ENCODE results near the gene FAF1.

The FAF1 gene

DNA sequence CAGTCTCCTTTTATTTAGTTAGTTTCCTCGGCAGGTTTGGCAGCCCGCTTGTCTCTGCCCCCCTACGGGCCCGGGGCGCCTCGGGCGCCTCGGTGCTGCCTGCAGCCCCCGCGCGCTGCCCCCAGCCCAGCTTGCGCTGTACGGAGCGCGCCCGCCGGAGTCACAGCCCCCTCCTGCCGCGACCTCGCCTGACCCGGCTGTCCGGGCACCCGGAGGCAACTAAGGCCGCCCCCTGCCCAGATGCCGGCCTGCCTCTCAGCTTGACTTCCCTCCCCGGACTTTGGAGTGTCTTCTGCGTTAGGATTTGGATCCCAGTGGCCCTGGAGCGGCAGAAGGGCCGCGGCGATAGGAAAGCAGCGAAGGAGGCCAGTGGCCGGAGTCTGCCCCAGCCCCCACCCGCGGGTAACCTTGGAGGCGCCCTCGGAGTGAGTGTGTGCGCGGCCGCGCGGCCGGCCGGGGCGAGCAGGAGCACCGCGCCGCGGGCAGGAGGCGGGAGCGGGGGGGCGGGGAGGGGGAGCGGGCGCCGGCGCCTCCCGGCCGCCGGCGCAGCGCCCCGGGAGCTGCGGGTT is 17.6 kb upstream of the FAF1 start:
- no peak for DNase-seq

DNA sequence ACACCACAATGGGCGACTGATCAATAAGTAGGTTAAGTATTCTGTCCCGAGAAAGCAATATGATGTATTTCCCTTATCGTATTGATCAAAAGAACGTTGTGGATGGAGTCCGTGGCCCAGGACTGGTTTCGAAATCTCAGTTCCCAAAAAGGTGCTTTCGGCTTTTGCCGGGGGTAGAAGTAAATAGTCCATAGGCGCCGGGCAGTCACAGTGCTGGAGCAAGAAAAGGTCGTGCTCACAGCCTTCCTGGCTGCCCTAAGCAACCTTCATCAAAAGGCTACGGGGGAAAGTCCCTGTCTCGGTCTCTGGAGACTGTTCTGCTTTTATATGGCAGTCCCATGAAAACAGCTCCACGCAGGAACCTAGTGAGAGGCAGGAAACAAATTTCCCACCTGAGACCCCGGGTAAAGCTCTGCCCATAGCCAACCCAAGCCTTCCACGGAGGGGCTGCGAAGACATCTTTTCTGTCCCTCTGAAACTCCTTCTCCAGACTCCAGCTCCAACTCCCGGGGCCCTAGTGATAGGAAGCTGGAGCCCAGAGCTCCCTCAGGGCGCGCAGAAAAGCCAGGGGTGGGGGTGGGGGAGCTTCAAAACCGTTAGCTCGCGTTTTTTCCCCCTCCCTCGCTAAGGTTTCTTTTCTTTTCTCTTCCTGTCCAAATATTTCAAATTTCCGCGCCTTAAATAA is 17.0 kb upstream of the FAF1 start:
- DNase-seq, result peak; percentile 25

- DNase-seq, result peak; percentile 45
Measured at GRCh38 chr1:50976111-50976889, 16.2 kb upstream of the FAF1 start.

- DNase-seq, result no peak
Measured at GRCh38 chr1:50975436-50975835, 15.4 kb upstream of the FAF1 start.

DNA sequence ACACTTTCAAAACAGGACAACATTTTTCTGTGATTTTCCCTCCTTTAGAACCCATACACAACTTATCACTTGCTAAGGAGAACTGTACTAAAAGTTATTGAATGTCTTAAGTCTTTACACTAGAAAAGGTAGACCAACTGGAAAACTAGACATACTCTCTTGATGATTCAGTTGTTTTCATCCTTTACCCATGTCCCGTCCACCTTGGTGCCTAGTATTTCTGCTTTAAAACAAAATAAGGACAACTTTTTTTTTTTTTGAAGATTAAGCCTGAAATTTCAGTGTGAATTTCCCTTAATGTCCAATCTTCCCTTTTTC is 14.5 kb upstream of the FAF1 start:
- no peak for DNase-seq

DNA sequence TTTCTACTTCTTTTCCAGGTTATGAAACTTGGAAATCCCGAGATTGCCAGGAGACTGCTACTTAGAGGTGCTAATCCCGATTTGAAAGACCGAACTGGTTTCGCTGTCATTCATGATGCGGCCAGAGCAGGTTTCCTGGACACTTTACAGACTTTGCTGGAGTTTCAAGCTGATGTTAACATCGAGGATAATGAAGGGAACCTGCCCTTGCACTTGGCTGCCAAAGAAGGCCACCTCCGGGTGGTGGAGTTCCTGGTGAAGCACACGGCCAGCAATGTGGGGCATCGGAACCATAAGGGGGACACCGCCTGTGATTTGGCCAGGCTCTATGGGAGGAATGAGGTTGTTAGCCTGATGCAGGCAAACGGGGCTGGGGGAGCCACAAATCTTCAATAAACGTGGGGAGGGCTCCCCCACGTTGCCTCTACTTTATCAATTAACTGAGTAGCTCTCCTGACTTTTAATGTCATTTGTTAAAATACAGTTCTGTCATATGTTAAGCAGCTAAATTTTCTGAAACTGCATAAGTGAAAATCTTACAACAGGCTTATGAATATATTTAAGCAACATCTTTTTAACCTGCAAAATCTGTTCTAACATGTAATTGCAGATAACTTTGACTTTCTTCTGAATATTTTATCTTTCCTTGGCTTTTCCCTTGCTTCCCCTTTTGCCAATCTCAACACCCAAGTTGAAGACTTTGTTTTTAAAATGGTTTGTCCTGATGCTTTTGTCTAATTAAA is 14.0 kb upstream of the FAF1 start:
- no peak for DNase-seq

- no peak for DNase-seq
Measured at GRCh38 chr1:50973255-50973654, 13.2 kb upstream of the FAF1 start.

- DNase-seq, result no peak
Measured at GRCh38 chr1:50972766-50973165, 12.7 kb upstream of the FAF1 start.

- peak; percentile 67 for DNase-seq
Measured at GRCh38 chr1:50971748-50972305, 11.8 kb upstream of the FAF1 start.

DNA sequence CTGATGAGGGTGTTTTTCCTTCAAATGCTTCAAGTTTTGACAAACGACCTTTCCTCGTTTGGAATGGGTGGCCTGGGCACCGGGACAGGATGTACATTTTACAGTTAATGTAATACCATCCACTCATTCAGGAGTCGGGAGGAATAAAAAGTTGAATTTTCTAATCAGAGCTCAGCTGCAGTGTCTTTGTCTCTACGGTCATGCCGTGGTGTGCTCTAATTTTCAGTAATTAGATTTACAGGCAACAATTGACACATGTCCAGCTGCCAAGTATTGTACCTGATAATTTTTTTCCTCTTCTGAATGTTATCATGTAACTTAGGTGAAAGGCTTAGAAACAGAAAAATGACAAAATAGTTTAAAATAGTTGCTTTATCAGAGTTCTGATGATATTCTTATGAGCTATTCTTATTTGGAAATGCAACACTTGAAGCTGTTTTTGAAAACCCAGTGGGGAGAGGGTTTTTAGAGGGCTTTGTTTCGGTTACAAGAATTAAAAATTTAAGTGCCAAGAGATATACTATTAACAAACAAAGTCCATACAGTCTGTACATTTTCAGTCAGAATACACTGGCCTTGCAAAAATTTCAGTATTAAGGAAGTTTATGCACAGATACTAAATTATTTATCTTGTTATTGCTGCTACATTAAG is 11.0 kb upstream of the FAF1 start:
- no peak for DNase-seq

- no peak for DNase-seq
Measured at GRCh38 chr1:50970509-50970887, 10.4 kb upstream of the FAF1 start.

DNA sequence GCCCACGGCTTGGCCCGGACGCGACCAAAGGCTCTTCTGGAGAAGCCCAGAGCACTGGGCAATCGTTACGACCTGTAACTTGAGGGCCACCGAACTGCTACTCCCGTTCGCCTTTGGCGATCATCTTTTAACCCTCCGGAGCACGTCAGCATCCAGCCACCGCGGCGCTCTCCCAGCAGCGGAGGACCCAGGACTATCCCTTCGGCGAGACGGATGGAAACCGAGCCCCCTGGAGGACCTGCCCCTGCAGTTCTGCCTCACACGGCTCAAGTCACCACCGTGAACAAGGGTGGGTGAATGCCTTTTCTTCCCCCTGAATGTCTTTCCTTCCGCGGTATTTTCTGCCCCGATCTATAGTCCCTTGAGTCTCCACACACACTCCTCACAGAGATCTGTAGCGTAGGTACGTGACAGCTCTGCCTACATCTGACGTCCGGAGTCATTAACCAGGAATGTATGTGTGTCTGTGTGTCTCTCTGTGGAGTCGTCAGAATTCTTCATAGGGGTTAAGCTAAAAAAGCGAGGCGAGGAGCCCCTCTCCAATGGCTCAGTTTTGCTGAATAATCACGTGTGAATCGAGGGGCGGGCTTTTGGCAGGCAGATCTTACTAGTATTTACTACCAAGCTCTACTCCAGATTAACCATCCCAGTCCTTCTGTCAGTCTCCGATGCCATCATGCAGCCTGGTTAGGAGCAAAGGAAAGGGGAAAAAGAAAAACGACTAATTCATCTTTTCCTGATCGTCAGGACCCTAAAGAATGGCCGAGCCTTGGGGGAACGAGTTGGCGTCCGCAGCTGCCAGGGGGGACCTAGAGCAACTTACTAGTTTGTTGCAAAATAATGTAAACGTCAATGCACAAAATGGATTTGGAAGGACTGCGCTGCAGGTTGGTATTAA is 9.8 kb upstream of the FAF1 start, which contains the start of gene CDKN2C:
TSS of gene CDKN2C (plus strand) at position 635 of the 898 bp plus-strand sequence. CDS start at position 759, 124 bp downstream.
- DNase-seq, result peak; percentile 41

DNA sequence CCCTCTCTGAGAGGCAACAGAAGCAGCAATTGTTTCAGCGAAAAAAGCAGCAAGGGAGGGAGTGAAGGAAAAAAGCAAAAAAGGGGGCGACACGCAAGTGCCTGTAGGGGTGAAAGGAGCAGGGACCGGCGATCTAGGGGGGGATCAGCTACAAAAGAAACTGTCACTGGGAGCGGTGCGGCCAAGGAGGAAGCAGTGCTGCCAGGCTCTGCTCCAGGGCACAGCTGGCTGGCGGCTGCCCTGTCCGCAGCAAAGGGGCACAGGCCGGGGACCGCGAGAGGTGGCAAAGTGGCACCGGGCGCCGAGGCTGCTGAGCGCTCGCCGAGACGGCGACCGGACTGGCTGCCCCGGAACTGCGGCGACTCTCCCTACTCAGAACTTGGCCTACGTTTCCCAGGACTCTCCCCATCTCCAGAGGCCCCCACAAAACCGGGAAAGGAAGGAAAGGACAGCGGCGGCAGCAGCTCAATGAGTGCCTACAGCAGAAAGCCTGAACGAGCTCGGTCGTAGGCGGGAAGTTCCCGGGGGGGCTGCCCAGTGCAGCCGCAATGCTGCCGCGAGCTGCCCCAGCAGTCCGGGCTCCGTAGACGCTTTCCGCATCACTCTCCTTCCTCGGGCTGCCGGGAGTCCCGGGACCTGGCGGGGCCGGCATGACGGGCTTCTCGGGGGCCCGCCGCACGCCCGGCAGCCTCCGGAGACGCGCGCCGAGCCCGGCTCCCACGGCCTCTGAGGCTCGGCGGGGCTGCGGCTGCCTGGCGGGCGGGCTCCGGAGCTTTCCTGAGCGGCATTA is 8.9 kb upstream of the FAF1 start:
- peak; percentile 41 for DNase-seq

DNA sequence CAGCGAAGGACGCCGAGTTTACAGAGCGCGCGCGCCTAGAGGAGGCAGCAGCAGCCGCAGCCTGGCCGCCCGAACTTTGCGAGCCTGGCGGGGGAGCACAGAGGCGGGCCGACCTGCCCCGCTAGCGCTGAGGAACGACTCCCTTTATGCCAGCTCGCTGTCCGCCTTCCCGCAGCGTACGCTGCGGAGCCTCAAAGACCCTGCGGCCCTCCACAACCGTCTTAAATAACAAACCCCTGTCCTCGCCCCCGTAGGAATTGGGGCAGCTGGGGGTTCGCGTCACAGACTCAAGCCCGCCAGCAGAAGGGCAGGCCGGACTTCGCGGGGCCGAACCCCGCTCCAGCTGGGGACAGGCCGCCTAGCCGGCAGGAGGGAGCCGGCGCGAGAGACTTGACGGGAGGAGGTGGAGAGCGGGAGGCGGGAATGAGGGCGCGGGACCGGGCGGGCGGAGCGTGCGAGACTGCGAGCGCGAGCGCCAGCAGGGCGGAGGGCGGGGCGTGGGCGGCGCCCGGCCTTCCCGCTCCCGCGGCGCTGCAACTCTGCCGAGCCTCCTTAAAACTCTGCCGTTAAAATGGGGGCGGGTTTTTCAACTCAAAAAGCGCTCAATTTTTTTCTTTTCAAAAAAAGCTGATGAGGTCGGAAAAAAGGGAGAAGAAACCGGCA is 8.2 kb upstream of the FAF1 start:
- peak; percentile 85 for DNase-seq

DNA sequence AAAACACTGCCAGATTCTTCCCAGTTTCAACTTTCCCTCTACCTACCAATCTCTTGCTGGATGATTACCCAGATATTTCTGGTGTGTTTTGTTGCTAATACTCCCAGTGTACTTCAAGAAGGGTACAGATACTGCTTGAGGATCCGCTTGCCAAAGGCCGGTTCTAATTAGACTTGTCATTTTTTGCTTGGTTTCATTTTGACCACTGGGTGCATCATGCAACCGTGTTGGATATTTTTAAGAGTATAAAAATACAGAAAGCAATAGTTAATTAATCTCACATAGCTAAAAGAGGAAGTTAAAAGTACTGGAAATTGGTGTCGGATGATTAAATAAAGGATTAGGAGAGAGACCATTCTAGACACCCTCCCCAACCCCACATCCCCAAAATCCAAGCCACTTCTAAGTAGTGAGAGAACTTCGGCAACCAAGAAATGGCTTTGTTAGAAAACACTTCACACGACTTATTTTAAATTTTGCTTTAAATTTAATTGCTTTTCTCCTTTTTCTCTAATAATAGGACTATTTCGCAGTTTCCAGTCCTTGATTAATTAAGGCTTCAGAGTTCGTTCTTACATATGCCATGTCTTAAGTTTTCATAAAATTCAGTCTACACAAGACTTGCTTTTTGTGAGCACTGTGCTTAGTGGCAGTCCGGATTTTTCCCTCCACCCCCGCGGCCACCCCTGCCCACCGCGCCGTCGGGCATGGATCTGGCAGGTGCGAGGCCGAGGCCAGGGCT is 7.5 kb upstream of the FAF1 start:
- no peak for DNase-seq

DNA sequence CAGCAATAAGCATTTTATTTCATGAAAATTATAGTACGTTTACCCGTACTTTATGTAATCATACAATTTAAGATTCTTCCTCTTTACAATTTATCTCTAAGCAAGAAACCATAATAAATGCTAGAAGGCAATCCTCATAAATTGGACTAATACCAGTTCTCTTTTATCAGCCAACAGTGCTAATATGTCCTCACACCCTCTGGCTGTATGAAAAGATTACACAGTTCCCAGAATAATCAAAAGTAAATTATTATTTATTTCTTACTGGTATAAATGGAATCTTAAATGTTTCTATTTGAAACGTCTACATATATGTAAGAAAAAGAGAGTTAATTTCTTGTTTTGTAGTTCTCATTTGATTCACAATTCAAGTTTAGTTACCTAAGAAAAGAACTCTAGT is 6.9 kb upstream of the FAF1 start:
- no peak for DNase-seq

GRCh38 chr1:50964863-50965262 is 4.8 kb upstream of the FAF1 start:
- DNase-seq, result no peak

- peak; percentile 8 for DNase-seq
Measured at GRCh38 chr1:50959303-50959912, 659 bp downstream of the FAF1 start.

DNA sequence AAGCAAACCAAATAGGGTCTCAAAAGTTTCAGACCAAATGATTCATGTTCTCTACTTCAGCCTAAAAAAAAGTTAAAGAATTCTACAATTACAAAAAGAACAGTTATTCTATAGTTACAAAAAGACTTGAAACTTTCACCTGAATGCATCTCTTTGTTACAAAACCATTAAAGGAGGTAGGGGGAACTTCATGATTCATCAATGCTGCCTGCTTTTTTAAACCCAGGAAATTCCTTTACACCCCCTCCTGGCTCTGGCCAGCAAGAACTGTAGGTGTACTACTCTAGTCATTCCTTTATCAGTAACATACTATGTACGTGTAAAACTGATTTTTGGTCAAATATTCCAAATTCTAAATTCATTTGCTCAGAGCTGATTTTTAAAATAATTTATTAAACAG is 5.0 kb downstream of the FAF1 start:
- no peak for DNase-seq
